Mesothelial cell of epicardium (in vitro differentiated cells): ENCODE data around the gene CISTR. TPM values are rescaled to one million over a fixed set of nuclear protein-coding genes. Genes with fewer than 3 reads are reported as not detected.

Experiments used
- DNase-seq, 2 experiments: peaks; one replicate each; pipeline ENCODE4 v3.0.0; 2021; ENCODE audit warnings: low spot score in 2 of 2; ENCODE audit not compliant: unreplicated experiment in 2 of 2
- H3K27ac Mint-ChIP-seq: 2 replicates; pipeline ENCODE4 v1.8.0; 2021; ENCODE audit warnings: mixed read lengths
- H3K27me3 Mint-ChIP-seq: 2 replicates; pipeline ENCODE4 v1.8.0; 2021; ENCODE audit warnings: low read depth, mixed read lengths
- H3K36me3 Mint-ChIP-seq: 2 replicates; pipeline ENCODE4 v1.8.0; 2021; ENCODE audit warnings: mixed read lengths
- H3K4me1 Mint-ChIP-seq: 2 replicates; pipeline ENCODE4 v1.8.0; 2021; ENCODE audit warnings: mixed read lengths
- H3K4me3 Mint-ChIP-seq: 2 replicates; pipeline ENCODE4 v1.8.0; 2021; ENCODE audit warnings: mild to moderate bottlenecking, moderate library complexity, mixed read lengths
- H3K9me3 Mint-ChIP-seq: 2 replicates; pipeline ENCODE4 v1.8.0; 2021; ENCODE audit warnings: mixed read lengths
- total RNA-seq: library from RNA; stranded (reverse); gene quantifications from 3 replicates; pipeline ENCODE4 v1.2.1, GENCODE V29; 2021
- TF ChIP-seq, protein P1 (sequence below): fragments of 200-600 bp; sonication (generic); IDR thresholded peaks from one replicate; pipeline ENCODE4 v1.5.0; 2021; ENCODE audit warnings: antibody characterized with exemption; ENCODE audit not compliant: unreplicated experiment

The CISTR gene
- total RNA-seq, 1 donor from 2014 or later = not detected

DNA sequence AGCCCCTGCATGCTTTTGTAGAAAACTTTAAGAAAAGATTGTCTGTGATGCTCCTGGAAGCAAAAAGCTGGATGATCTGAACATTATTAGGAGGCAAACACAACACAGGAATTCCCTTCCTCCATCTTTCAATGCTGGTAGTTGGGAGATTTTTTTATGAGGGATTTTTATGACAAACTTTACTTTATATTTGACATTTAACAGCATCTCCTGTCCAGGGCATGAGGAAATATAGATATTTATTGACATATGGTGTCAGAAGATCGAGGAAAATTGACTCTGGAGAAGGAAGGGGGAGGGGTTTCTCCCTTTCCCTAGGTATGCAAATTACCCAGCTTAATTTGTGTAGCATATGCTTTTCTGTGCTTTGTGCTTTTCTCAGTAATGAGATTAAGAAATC is 37.8 kb upstream of the CISTR start:
- Mint-ChIP-seq H3K4me3 (no peak overlapping the region), H3K27ac (no peak overlapping the region), H3K9me3 (no peaks in the 10 kb centered on the region), H3K27me3 (peaks cover 54% of the 10 kb centered on the region), H3K4me1 (no peaks in the 10 kb centered on the region), H3K36me3 (no peaks in the 10 kb centered on the region)
- TF ChIP-seq, protein P1, sequence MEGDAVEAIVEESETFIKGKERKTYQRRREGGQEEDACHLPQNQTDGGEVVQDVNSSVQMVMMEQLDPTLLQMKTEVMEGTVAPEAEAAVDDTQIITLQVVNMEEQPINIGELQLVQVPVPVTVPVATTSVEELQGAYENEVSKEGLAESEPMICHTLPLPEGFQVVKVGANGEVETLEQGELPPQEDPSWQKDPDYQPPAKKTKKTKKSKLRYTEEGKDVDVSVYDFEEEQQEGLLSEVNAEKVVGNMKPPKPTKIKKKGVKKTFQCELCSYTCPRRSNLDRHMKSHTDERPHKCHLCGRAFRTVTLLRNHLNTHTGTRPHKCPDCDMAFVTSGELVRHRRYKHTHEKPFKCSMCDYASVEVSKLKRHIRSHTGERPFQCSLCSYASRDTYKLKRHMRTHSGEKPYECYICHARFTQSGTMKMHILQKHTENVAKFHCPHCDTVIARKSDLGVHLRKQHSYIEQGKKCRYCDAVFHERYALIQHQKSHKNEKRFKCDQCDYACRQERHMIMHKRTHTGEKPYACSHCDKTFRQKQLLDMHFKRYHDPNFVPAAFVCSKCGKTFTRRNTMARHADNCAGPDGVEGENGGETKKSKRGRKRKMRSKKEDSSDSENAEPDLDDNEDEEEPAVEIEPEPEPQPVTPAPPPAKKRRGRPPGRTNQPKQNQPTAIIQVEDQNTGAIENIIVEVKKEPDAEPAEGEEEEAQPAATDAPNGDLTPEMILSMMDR = no peak
- DNase-seq = no peak

DNA sequence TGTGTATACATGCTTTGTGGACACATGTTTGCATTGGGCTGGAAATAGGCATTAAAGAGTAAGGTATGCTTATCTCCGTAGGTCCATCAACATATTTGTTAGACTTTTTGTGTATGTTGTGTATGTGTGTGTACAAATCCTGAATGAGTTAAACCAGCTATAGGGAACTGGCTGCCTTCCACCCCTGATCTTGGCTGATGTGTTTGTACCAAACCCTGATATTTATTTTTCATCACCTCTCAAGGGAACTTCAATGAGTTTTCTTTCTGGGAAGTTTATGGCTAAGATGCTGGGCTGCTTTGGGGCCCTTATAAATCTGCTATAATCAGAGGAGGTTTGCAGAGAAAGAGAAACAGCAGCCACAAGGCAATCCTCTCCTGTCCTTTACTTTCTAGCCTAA is 37.1 kb upstream of the CISTR start:
- H3K4me3 Mint-ChIP-seq = no peak overlapping the region
- TF ChIP-seq, protein P1 = no peak
- H3K4me1 Mint-ChIP-seq = no peaks in the 10 kb centered on the region
- DNase-seq = no peak
- no peak overlapping the region for H3K27ac Mint-ChIP-seq
- H3K27me3 Mint-ChIP-seq = peaks cover 61% of the 10 kb centered on the region
- H3K36me3 Mint-ChIP-seq = no peaks in the 10 kb centered on the region
- no peaks in the 10 kb centered on the region for H3K9me3 Mint-ChIP-seq

DNA sequence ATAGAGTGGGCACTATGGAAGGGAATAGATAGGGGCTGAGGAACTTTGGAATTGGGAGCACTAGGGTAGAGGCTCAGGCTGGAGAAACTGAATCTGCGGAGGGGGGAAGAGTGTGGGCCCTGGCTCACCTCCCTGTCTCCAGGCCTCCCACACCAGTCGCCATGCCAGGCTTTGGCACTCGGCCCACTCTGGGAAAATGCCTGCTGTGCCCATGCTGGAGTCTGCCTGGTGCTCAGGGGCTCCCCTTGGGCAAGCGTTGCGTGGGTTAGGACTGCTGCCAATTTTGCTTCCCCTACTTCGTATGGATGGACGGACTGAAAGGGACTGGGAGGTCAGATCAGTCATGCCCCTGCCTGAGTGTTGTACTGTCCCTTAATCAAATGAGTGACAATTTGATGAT is 34.6 kb upstream of the CISTR start:
- no peak for DNase-seq
- TF ChIP-seq, protein P1 = no peak
- Mint-ChIP-seq H3K9me3 (no peaks in the 10 kb centered on the region), H3K4me1 (no peaks in the 10 kb centered on the region), H3K36me3 (no peaks in the 10 kb centered on the region), H3K27me3 (peaks cover 85% of the 10 kb centered on the region), H3K4me3 (no peak overlapping the region), H3K27ac (no peak overlapping the region)

DNA sequence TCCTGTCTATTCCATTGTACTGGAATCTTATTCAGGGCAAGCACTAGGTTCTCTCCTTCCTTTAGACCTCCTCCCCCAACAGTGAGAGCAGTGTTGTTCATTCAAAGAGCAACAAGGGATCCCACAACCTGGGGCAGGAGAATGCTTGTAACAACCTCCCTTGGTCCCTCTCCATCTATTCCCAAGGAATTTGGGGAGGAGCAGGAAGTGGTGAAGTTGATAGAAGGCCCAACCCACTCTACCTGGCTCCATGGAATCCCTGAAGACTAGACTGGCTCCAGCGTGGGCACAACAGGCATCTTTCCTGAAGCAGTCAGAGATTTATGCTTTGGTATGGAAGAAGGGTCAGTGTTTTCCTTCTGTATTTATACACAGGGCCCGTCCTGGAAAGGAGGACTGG is 33.4 kb upstream of the CISTR start:
- H3K4me1 Mint-ChIP-seq = no peaks in the 10 kb centered on the region
- H3K9me3 Mint-ChIP-seq = no peaks in the 10 kb centered on the region
- H3K36me3 Mint-ChIP-seq = no peaks in the 10 kb centered on the region
- H3K4me3 Mint-ChIP-seq = no peak overlapping the region
- TF ChIP-seq, protein P1 = no peak
- H3K27me3 Mint-ChIP-seq = peaks cover 94% of the 10 kb centered on the region
- H3K27ac Mint-ChIP-seq = no peak overlapping the region
- no peak for DNase-seq

DNA sequence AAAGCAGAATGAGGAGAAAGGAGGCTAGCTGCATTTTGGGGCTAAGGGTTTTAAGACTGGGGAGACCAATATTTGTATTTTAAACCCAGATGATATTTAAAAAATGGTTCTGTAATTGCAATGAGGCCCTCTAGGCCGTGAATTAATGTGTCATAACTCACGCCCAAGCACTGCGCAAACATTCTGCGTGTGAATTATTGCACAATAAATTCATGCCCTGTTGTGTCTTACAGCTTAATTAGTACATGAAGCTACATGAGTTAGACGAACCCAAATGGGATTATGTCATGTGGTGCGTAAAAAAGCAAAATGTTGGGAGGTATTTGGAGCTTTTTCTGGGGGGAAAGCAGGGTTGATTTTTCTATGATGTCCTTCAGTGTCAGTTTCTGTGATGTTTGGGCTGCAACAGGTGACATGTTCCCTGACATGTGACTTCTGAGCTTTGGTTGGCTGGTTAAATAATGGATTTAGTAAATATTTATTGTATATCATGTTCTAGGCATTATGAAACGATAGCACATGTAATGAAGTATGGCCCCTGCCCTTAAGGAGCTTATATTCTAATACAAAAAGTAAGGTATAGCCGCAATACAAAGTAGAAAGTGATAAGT is 30.4 kb upstream of the CISTR start:
- no peak overlapping the region for H3K4me3 Mint-ChIP-seq
- H3K36me3 Mint-ChIP-seq = no peaks in the 10 kb centered on the region
- TF ChIP-seq, protein P1 = no peak
- H3K27ac Mint-ChIP-seq = no peak overlapping the region
- H3K4me1 Mint-ChIP-seq = no peaks in the 10 kb centered on the region
- no peaks in the 10 kb centered on the region for H3K9me3 Mint-ChIP-seq
- DNase-seq = no peak
- peaks cover 97% of the 10 kb centered on the region for H3K27me3 Mint-ChIP-seq
